ENCODE data around the gene STAT3.
A peak's percentile ranks its signal among the peaks of the same experiment; 100 is the strongest.

Gene STAT3

GRCh38 chr17:42289611-42290181, 98.5 kb downstream of the STAT3 start:
- H3K27me3 ChIP-seq (ENCODE audit: control insufficient read depth, low read length): peaks cover 11% of the 10 kb centered on the region; the same call in 1 of the 2 replicates

GRCh38 chr17:42288803-42289610, 99.2 kb downstream of the STAT3 start:
- H3K9me2 ChIP-seq (replicated peaks; ENCODE audit: control insufficient read depth, low read length): no peaks in the 10 kb centered on the region
- TF ChIP-seq EZH2phosphoT487 (IDR thresholded peaks at IDR 0.05; ENCODE audit: borderline replicate concordance, low read length): no peak
- TF ChIP-seq, protein P1, sequence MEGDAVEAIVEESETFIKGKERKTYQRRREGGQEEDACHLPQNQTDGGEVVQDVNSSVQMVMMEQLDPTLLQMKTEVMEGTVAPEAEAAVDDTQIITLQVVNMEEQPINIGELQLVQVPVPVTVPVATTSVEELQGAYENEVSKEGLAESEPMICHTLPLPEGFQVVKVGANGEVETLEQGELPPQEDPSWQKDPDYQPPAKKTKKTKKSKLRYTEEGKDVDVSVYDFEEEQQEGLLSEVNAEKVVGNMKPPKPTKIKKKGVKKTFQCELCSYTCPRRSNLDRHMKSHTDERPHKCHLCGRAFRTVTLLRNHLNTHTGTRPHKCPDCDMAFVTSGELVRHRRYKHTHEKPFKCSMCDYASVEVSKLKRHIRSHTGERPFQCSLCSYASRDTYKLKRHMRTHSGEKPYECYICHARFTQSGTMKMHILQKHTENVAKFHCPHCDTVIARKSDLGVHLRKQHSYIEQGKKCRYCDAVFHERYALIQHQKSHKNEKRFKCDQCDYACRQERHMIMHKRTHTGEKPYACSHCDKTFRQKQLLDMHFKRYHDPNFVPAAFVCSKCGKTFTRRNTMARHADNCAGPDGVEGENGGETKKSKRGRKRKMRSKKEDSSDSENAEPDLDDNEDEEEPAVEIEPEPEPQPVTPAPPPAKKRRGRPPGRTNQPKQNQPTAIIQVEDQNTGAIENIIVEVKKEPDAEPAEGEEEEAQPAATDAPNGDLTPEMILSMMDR (IDR thresholded peaks at IDR 0.05; ENCODE audit: low read depth, low read length, poor library complexity, severe bottlenecking): no peak
- no peaks in the 10 kb centered on the region; the same call in 1 of the 2 replicates for H3K79me2 ChIP-seq (ENCODE audit: control insufficient read depth, low read length)
- no peaks in the 10 kb centered on the region; the same call in 1 of the 2 replicates for H4K20me1 ChIP-seq (ENCODE audit: control insufficient read depth, insufficient read depth, low read depth, low read length)
- H3F3A ChIP-seq (ENCODE audit: control insufficient read depth, insufficient read depth): no peaks in the 10 kb centered on the region
- H3K4me2 ChIP-seq (ENCODE audit: low read length): peak overlapping the region; percentile 85
- peaks cover 50% of the 10 kb centered on the region for H3K4me1 ChIP-seq (ENCODE audit: control insufficient read depth, low read length)
- no peaks in the 10 kb centered on the region for H3K36me3 ChIP-seq (ENCODE audit: control insufficient read depth, low read length)
- H3K27ac ChIP-seq (ENCODE audit: low read depth, low read length): no peak overlapping the region
- peak overlapping the region; percentile 74 for H3K4me3 ChIP-seq (ENCODE audit: low read length)
- peaks cover 11% of the 10 kb centered on the region; the same call in 1 of the 2 replicates for H3K27me3 ChIP-seq (ENCODE audit: control insufficient read depth, low read length)
- no peaks in the 10 kb centered on the region for H3K9me3 ChIP-seq (ENCODE audit: control insufficient read depth, insufficient read depth, low read length)

More at GRCh38 chr17:42289611-42290181, 98.5 kb downstream of the STAT3 start:
- Histone ChIP-seq H3K4me2 (ENCODE audit: low read length) (peak overlapping the region; percentile 85), H3K27ac (ENCODE audit: low read depth, low read length) (no peak overlapping the region), H3K4me3 (ENCODE audit: low read length) (peak overlapping the region; percentile 74), H3K36me3 (ENCODE audit: control insufficient read depth, low read length) (no peaks in the 10 kb centered on the region), H4K20me1 (ENCODE audit: control insufficient read depth, insufficient read depth, low read depth, low read length) (no peaks in the 10 kb centered on the region; the same call in 1 of the 2 replicates), H3K79me2 (ENCODE audit: control insufficient read depth, low read length) (no peaks in the 10 kb centered on the region; the same call in 1 of the 2 replicates), H3K9me3 (ENCODE audit: control insufficient read depth, insufficient read depth, low read length) (no peaks in the 10 kb centered on the region), H3K4me1 (ENCODE audit: control insufficient read depth, low read length) (peaks cover 48% of the 10 kb centered on the region), H3F3A (ENCODE audit: control insufficient read depth, insufficient read depth) (no peaks in the 10 kb centered on the region), H3K9me2 (replicated peaks; ENCODE audit: control insufficient read depth, low read length) (no peaks in the 10 kb centered on the region)
- TF ChIP-seq, protein P1 (IDR thresholded peaks at IDR 0.05; ENCODE audit: low read depth, low read length, poor library complexity, severe bottlenecking): no peak
- TF ChIP-seq EZH2phosphoT487 (IDR thresholded peaks at IDR 0.05; ENCODE audit: borderline replicate concordance, low read length): no peak

- H3K4me2 ChIP-seq (ENCODE audit: low read length): peak within 1 kb of the TSS; percentile 85
- no peaks in the 10 kb centered on the region; the same call in 1 of the 2 replicates for H4K20me1 ChIP-seq (ENCODE audit: control insufficient read depth, insufficient read depth, low read depth, low read length)
- H3K27me3 ChIP-seq (ENCODE audit: control insufficient read depth, low read length): peaks cover 11% of the 10 kb centered on the region; the same call in 1 of the 2 replicates
- no peaks in the 10 kb centered on the region for H3K36me3 ChIP-seq (ENCODE audit: control insufficient read depth, low read length)
- H3K27ac ChIP-seq (ENCODE audit: low read depth, low read length): peak within 1 kb of the TSS; percentile 38
- no peaks in the 10 kb centered on the region for H3K9me2 ChIP-seq (replicated peaks; ENCODE audit: control insufficient read depth, low read length)
- H3K79me2 ChIP-seq (ENCODE audit: control insufficient read depth, low read length): no peaks in the 10 kb centered on the region; the same call in 1 of the 2 replicates
- no peak for TF ChIP-seq EZH2phosphoT487 (IDR thresholded peaks at IDR 0.05; ENCODE audit: borderline replicate concordance, low read length)
- TF ChIP-seq, protein P1 (IDR thresholded peaks at IDR 0.05; ENCODE audit: low read depth, low read length, poor library complexity, severe bottlenecking): no peak
- H3K4me3 ChIP-seq (ENCODE audit: low read length): peak within 1 kb of the TSS; percentile 74
- H3F3A ChIP-seq (ENCODE audit: control insufficient read depth, insufficient read depth): no peaks in the 10 kb centered on the region
- H3K4me1 ChIP-seq (ENCODE audit: control insufficient read depth, low read length): peaks cover 50% of the 10 kb centered on the region
- H3K9me3 ChIP-seq (ENCODE audit: control insufficient read depth, insufficient read depth, low read length): no peaks in the 10 kb centered on the region
These were observed 100.1 kb downstream of the STAT3 start, which contains the start of gene STAT5A for GRCh38 chr17:42287977-42288802. TSS of gene STAT5A (plus strand) at chr17:42288498. CDS start at chr17:42289412, 914 bp downstream.

Measured in DOHH2 (cell line).